K562 (cell line): ENCODE data around the gene KAZALD1. TPM values are rescaled to one million over a fixed set of nuclear protein-coding genes. Genes with fewer than 3 reads are reported as not detected.

Experiments used
- ATAC-seq: fragments of 200-7000 bp; cut with Tn5 transposase; 3 replicates; pipeline ENCODE4 v1.9.1; 2020; ENCODE audit warnings: moderate library complexity
- BruUV-seq: library from RNA; stranded (reverse); fragments of 400-500 nt; replicated peaks from 2 replicates; lab custom pipeline; 2021; lab: Mats Ljungman, UMichigan
- CTCF ChIA-PET: fragments of 300-600 bp; formaldehyde crosslinking; extraction: SDS; loops from one replicate; lab custom pipeline; 2021; ENCODE audit warnings: low intra/inter-chr PET ratio; lab: Yijun Ruan, JAX
- POLR2A ChIA-PET: fragments of 300-600, 350-650 bp; sonication (Branson Sonifier 250); formaldehyde crosslinking; extraction: SDS; loops from one replicate; lab custom pipeline; 2021; ENCODE audit warnings: antibody characterized with exemption, inconsistent platforms; lab: Yijun Ruan, JAX
- DNase-seq, 4 experiments: peaks; one replicate each; pipeline versions ENCODE4 v3.0.0 to v3.0.0-alpha.2; 2011 to 2018; ENCODE audit warnings: low spot score in 3 of 4, mixed read lengths in 3 of 4; ENCODE audit errors: extremely low read depth in 1 of 4
- FAIRE-seq: peaks from 2 replicates; lab custom pipeline; 2011; peaks lifted over from hg19 to GRCh38; lab: Jason Lieb, UNC
- H2AFZ ChIP-seq: 2 replicates; pipeline ENCODE4 v1.6.0; 2011; ENCODE audit warnings: low read depth, low read length, control low read depth, inconsistent platforms
- H3K27ac ChIP-seq: fragments of 200-600 bp; 3 replicates; pipeline ENCODE4 v1.8.0; 2011; ENCODE audit warnings: low read depth, mild to moderate bottlenecking, control low read depth, inconsistent platforms, low read length, moderate library complexity, mixed read lengths; ENCODE audit errors: extremely low read depth
- H3K27me3 ChIP-seq, 2 experiments: fragments of 300-600 bp in 1 of 2; 2 replicates in 1 of 2; 3 replicates in 1 of 2; pipeline versions ENCODE4 v1.6.0 to v1.8.0; 2011; ENCODE audit warnings: inconsistent platforms in 2 of 2, low read length in 2 of 2, mild to moderate bottlenecking in 1 of 2, mixed read lengths in 1 of 2, moderate library complexity in 1 of 2; ENCODE audit not compliant: control insufficient read depth in 2 of 2, insufficient read depth in 2 of 2
- H3K36me3 ChIP-seq: fragments of 300-600 bp; 3 replicates; pipeline ENCODE4 v1.8.0; 2011; ENCODE audit warnings: mild to moderate bottlenecking, low read length, inconsistent platforms; ENCODE audit not compliant: control insufficient read depth, insufficient read depth
- H3K4me1 ChIP-seq, 2 experiments: fragments of 200-600 bp in 1 of 2; replicated peaks in 1 of 2; 2 replicates in 1 of 2; 3 replicates in 1 of 2; pipeline versions ENCODE4 v1.5.1 to v1.8.0; 2011; ENCODE audit warnings: inconsistent platforms in 2 of 2, low read length in 2 of 2, mild to moderate bottlenecking in 1 of 2, mixed read lengths in 1 of 2, moderate library complexity in 1 of 2; ENCODE audit not compliant: control insufficient read depth in 2 of 2, insufficient read depth in 2 of 2
- H3K4me2 ChIP-seq: 2 replicates; pipeline ENCODE4 v1.6.1; 2011; ENCODE audit warnings: low read length, control low read depth, inconsistent platforms, mixed read lengths; ENCODE audit not compliant: insufficient read depth
- H3K4me3 ChIP-seq: fragments of 200-600 bp; sonication (generic), shearing (Covaris generic); 2 replicates; pipeline ENCODE4 v1.5.1; 2016; ENCODE audit warnings: control low read depth, inconsistent platforms
- H3K79me2 ChIP-seq: fragments of 200-600 bp; 3 replicates; pipeline ENCODE4 v1.8.0; 2011; ENCODE audit warnings: low read length, inconsistent platforms; ENCODE audit not compliant: control insufficient read depth, insufficient read depth
- H3K9ac ChIP-seq, 2 experiments: 2 replicates each; pipeline versions ENCODE4 v1.6.0 to v1.6.1; 2011; ENCODE audit warnings: low read depth in 2 of 2, low read length in 2 of 2, control low read depth in 1 of 2, inconsistent platforms in 1 of 2, mild to moderate bottlenecking in 1 of 2, mixed read lengths in 1 of 2; ENCODE audit not compliant: insufficient read depth in 1 of 2
- H3K9me1 ChIP-seq: one replicate; pipeline ENCODE4 v1.6.0; 2011; ENCODE audit warnings: inconsistent platforms, mild to moderate bottlenecking, low read length, moderate library complexity; ENCODE audit not compliant: control insufficient read depth, insufficient read depth
- H3K9me3 ChIP-seq: replicated peaks from 2 replicates; pipeline ENCODE4 v1.5.1; 2011; ENCODE audit warnings: low read depth, low read length, inconsistent platforms; ENCODE audit not compliant: control insufficient read depth, insufficient read depth
- H4K20me1 ChIP-seq: replicated peaks from 2 replicates; pipeline ENCODE4 v1.6.1; 2011; ENCODE audit warnings: low read length, inconsistent platforms, mixed read lengths; ENCODE audit not compliant: control insufficient read depth, insufficient read depth
- BRF2 ChIP-seq: IDR thresholded peaks from 3 replicates; pipeline ENCODE4 v1.6.1; 2011; ENCODE audit warnings: borderline replicate concordance, mild to moderate bottlenecking; ENCODE audit not compliant: insufficient read length, insufficient read depth
- ESRRB ChIP-seq: fragments of 250-450 bp; sonication (Bioruptor Pico); IDR thresholded peaks from 2 replicates; pipeline ENCODE4 v1.5.0; 2020; ENCODE audit warnings: mild to moderate bottlenecking, moderate library complexity, borderline replicate concordance
- FOXA3 ChIP-seq, 2 experiments: fragments of 450-650 bp in 1 of 2; sonication (generic) in 1 of 2; formaldehyde crosslinking; IDR thresholded peaks in 1 of 2; conservative IDR thresholded peaks in 1 of 2; 2 replicates each; pipeline versions ENCODE4 v1.4.0 to v1.8.0; 2020 to 2022; ENCODE audit warnings: mild to moderate bottlenecking in 2 of 2, missing genetic modification reagents in 1 of 2
- HDGF ChIP-seq: fragments of 450-650 bp; IDR thresholded peaks from 2 replicates; pipeline ENCODE4 v1.6.1; 2016
- MITF ChIP-seq: IDR thresholded peaks from 2 replicates; pipeline ENCODE4 v1.6.1; 2014; ENCODE audit warnings: antibody characterized with exemption
- NCOA4 ChIP-seq: fragments of 450-650 bp; IDR thresholded peaks from 2 replicates; pipeline ENCODE4 v1.6.1; 2018; ENCODE audit warnings: mild to moderate bottlenecking; ENCODE audit not compliant: partially characterized antibody
- PURB ChIP-seq: sonication (generic); formaldehyde crosslinking; IDR thresholded peaks from 2 replicates; pipeline ENCODE4 v1.9.0; 2021; ENCODE audit warnings: low read depth, mild to moderate bottlenecking, missing genetic modification reagents
- RAD21 ChIP-seq, 2 experiments: fragments of 250-450 bp in 1 of 2; fragments of 450-650 bp in 1 of 2; sonication (Bioruptor Pico) in 1 of 2; formaldehyde crosslinking in 1 of 2; IDR thresholded peaks in 1 of 2; conservative IDR thresholded peaks in 1 of 2; 2 replicates each; pipeline versions ENCODE4 v1.4.0 to v1.8.0; 2020 to 2022; ENCODE audit warnings: mild to moderate bottlenecking in 2 of 2, moderate library complexity in 1 of 2
- RNF2 ChIP-seq: sonication (generic); IDR thresholded peaks from 2 replicates; pipeline ENCODE4 v1.6.1; 2016
- THAP12 ChIP-seq: fragments of 250-450 bp; sonication (Bioruptor Pico); IDR thresholded peaks from 2 replicates; pipeline ENCODE4 v1.9.0; 2021; ENCODE audit warnings: mild to moderate bottlenecking, inconsistent platforms
- ZKSCAN3 ChIP-seq: fragments of 250-450 bp; sonication (Bioruptor Pico); IDR thresholded peaks from 2 replicates; pipeline ENCODE4 v1.4.0; 2020
- ZNF197 ChIP-seq: fragments of 200-800 bp; sonication (Bioruptor generic); IDR thresholded peaks from 2 replicates; pipeline ENCODE4 v1.6.1; 2016; ENCODE audit warnings: low read depth, missing genetic modification characterization, missing compliant biosample characterization
- ZNF75A ChIP-seq: fragments of 450-650 bp; formaldehyde crosslinking; IDR thresholded peaks from 2 replicates; pipeline ENCODE4 v1.4.0; 2020; ENCODE audit warnings: mild to moderate bottlenecking
- ZSCAN32 ChIP-seq: fragments of 450-650 bp; formaldehyde crosslinking; IDR thresholded peaks from 2 replicates; pipeline ENCODE4 v1.4.0; 2020; ENCODE audit warnings: mild to moderate bottlenecking, moderate library complexity
- WGBS: fragments of 100-300 bp; shearing (Covaris generic); methylation state at CpG from one replicate; pipeline ENCODE4 v1.1.6; 2016; ENCODE audit warnings: low coverage, mixed read lengths; ENCODE audit not compliant: insufficient coverage; ENCODE audit errors: missing lambda C conversion rate; 5-methylcytosine and 5-hydroxymethylcytosine counted together
- in situ Hi-C: fragments of 300-500 bp; cut with MboI; formaldehyde crosslinking; loops from 4 replicates; pipeline ENCODE4 v1.15.0; 2018; ENCODE audit warnings: inconsistent platforms, mixed read lengths
- intact Hi-C: fragments of 100-400 bp; cut with micrococcal nuclease; formaldehyde crosslinking; loops from 2 replicates; pipeline ENCODE4 v1.14.2; 2022
- polyA plus RNA-seq, 8 experiments: library from polyadenylated mRNA; depleted of rRNA in 4 of 8; stranded (reverse) in 5 of 8; unstranded in 3 of 8; fragments of >200 nt; fragmentation: Nextera tagmentation in 2 of 8; fragmentation: Illumina TruSeq in 1 of 8; extraction: Ambion mirVana in 2 of 8; extraction: Trizol in 1 of 8; gene quantifications; 2 replicates each; pipeline versions ENCODE4 v1.2.1 to v1.2.3, GENCODE V29; 2011 to 2014; ENCODE audit warnings: inconsistent platforms in 1 of 8, missing spikeins in 1 of 8
- total RNA-seq, 7 experiments: library from RNA; depleted of rRNA in 6 of 7; stranded (reverse); fragments of >200 nt in 6 of 7; fragmentation: Illumina TruSeq in 2 of 7; extraction: Trizol in 2 of 7; gene quantifications; 2 replicates each; pipeline versions ENCODE4 v1.2.1 to v1.2.3, GENCODE V29; 2011 to 2021; ENCODE audit warnings: low replicate concordance in 1 of 7

The KAZALD1 gene
- total and polyA plus RNA-seq, 9 of the 15 experiments (the other 6 are each of a cell fraction or from before 2014, with no cell fraction given) = 0.15 to 10.0 (median 4.9) TPM

GRCh38 chr10:101075775-101076174, 14.0 kb downstream of the KAZALD1 start:
- Histone ChIP-seq H3K27ac (no peak overlapping the region), H3K79me2 (no peaks in the 10 kb centered on the region), H3K9ac (no peak overlapping the region), H4K20me1 (no peaks in the 10 kb centered on the region), H3K4me2 (no peak overlapping the region), H3K9me3 (no peaks in the 10 kb centered on the region), H3K36me3 (no peaks in the 10 kb centered on the region), H3K27me3 (peaks cover 0 to 7% of the 10 kb centered on the region in 2 experiments; a peak in 3 of 5 replicates), H2AFZ (no peak overlapping the region), H3K4me3 (no peak overlapping the region), H3K9me1 (no peaks in the 10 kb centered on the region), H3K4me1 (peaks cover 12 to 15% of the 10 kb centered on the region in 2 experiments)
- no peak for FAIRE-seq
- ATAC-seq = no peak
- BruUV-seq = no TSS peak
- WGBS = 0% methylated on average over 2 of the region's 4 CpGs
- no peak for TF ChIP-seq ZSCAN32 (CRISPR knock-in tag)
- TF ChIP-seq ESRRB (CRISPR knock-in tag) = no peak
- TF ChIP-seq HDGF = no peak
- TF ChIP-seq THAP12 (CRISPR knock-in tag) = no peak
- TF ChIP-seq RNF2 = no peak
- no peak for TF ChIP-seq ZKSCAN3
- TF ChIP-seq ZNF75A = no peak
- no peak for TF ChIP-seq BRF2
- TF ChIP-seq MITF = no peak
- no peak for TF ChIP-seq PURB
- TF ChIP-seq FOXA3 (CRISPR knock-in tag; conservative IDR thresholded peaks at IDR 0.05 in 1 of 2, IDR thresholded peaks at IDR 0.05 in 1 of 2) = no peak
- no peak for TF ChIP-seq ZNF197 (CRISPR knock-in tag)
- TF ChIP-seq RAD21 (CRISPR knock-in tag; conservative IDR thresholded peaks at IDR 0.05 in 1 of 2, IDR thresholded peaks at IDR 0.05 in 1 of 2) = no peak
- TF ChIP-seq NCOA4 = no peak
- DNase-seq = no peak
- intact Hi-C loops (no loop called here), in situ Hi-C loops (no loop called here)
- ChIA-PET CTCF (no interaction called here), POLR2A (interaction anchor here (0.8 kb wide), 1 partner anchor 9 kb away, joined by 3 read pairs; no protein-coding TSS in a partner anchor)
